Sigmoid colon (tissue), 4 donors: ENCODE data around the gene EPHB1.

ENCODE experiments used
- CTCF ChIP-seq, 4 experiments: fragments of 450-650 bp in 3 of 4; fragments of 200-600 bp in 1 of 4; IDR thresholded peaks; one replicate each; pipeline ENCODE4 v1.5.1; 2016 to 2019; ENCODE audit warnings: antibody characterized with exemption in 4 of 4, mild to moderate bottlenecking in 3 of 4, moderate library complexity in 2 of 4
- EP300 ChIP-seq, 4 donors: sonication (generic); formaldehyde crosslinking; IDR thresholded peaks; one replicate each; pipeline ENCODE4 v1.6.1; 2017; ENCODE audit warnings: antibody characterized with exemption in 4 of 4
- POLR2A ChIP-seq, 2 donors: fragments of 450-650 bp; IDR thresholded peaks; one replicate each; pipeline ENCODE4 v1.6.1; 2016; ENCODE audit warnings: antibody characterized with exemption in 2 of 2, mild to moderate bottlenecking in 2 of 2, moderate library complexity in 2 of 2
- POLR2AphosphoS5 ChIP-seq, 4 donors: sonication (generic); formaldehyde crosslinking; IDR thresholded peaks; one replicate each; pipeline ENCODE4 v1.6.1; 2017; ENCODE audit warnings: antibody characterized with exemption in 4 of 4

GRCh38 chr3:134903837-134904236, 108.8 kb downstream of the EPHB1 start:
- TF ChIP-seq CTCF (IDR thresholded peaks at IDR 0.05) = no peak
- no peak for TF ChIP-seq POLR2A (IDR thresholded peaks at IDR 0.05)
- no peak for TF ChIP-seq EP300 (IDR thresholded peaks at IDR 0.05)
- TF ChIP-seq POLR2AphosphoS5 (IDR thresholded peaks at IDR 0.05) = no peak
